ENCODE measurements around the gene MICAL3.

The MICAL3 gene

DNA sequence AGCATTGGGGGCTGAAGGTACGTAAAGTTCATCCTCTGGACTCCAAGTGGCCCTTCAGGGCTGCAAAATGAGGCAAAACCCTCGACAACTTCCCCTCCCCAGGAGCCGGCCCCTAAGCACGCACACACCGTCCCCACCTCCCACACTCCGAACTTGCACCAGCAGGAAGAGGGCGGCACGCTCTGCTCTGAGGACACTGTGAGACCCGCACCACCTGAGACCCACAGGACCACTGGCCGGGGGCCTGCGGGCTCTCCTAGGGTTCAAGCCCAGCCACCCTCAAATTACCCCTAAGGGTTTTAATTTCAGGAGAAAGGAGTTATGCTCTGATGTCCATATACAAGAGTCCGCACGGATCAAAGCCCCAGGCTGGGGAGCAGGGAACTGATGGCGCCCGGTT is 200.4 kb downstream of the MICAL3 start:
- Histone ChIP-seq H3K27me3 (ENCODE audit: insufficient read depth, poor library complexity, severe bottlenecking) (no peaks in the 10 kb centered on the region), H3K27ac (replicated peaks) (no peak overlapping the region), H3K4me3 (replicated peaks; ENCODE audit: insufficient read depth, low read length) (no peak overlapping the region)
- no peak for DNase-seq (ENCODE audit: low read depth in 1 of 2, low spot score in 1 of 2)
- TF ChIP-seq CTCF (IDR thresholded peaks at IDR 0.05; ENCODE audit: insufficient read depth, low read length) (no peak), SPI1 (IDR thresholded peaks at IDR 0.05; ENCODE audit: borderline replicate concordance, low read depth) (no peak), POLR2AphosphoS5 (IDR thresholded peaks at IDR 0.05; ENCODE audit: low read depth) (no peak), GABPA (IDR thresholded peaks at IDR 0.05; ENCODE audit: low read depth) (no peak)
- TF ChIP-seq, protein P1, sequence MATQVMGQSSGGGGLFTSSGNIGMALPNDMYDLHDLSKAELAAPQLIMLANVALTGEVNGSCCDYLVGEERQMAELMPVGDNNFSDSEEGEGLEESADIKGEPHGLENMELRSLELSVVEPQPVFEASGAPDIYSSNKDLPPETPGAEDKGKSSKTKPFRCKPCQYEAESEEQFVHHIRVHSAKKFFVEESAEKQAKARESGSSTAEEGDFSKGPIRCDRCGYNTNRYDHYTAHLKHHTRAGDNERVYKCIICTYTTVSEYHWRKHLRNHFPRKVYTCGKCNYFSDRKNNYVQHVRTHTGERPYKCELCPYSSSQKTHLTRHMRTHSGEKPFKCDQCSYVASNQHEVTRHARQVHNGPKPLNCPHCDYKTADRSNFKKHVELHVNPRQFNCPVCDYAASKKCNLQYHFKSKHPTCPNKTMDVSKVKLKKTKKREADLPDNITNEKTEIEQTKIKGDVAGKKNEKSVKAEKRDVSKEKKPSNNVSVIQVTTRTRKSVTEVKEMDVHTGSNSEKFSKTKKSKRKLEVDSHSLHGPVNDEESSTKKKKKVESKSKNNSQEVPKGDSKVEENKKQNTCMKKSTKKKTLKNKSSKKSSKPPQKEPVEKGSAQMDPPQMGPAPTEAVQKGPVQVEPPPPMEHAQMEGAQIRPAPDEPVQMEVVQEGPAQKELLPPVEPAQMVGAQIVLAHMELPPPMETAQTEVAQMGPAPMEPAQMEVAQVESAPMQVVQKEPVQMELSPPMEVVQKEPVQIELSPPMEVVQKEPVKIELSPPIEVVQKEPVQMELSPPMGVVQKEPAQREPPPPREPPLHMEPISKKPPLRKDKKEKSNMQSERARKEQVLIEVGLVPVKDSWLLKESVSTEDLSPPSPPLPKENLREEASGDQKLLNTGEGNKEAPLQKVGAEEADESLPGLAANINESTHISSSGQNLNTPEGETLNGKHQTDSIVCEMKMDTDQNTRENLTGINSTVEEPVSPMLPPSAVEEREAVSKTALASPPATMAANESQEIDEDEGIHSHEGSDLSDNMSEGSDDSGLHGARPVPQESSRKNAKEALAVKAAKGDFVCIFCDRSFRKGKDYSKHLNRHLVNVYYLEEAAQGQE (IDR thresholded peaks at IDR 0.05; ENCODE audit: insufficient replicate concordance, low read depth) = no peak

DNA sequence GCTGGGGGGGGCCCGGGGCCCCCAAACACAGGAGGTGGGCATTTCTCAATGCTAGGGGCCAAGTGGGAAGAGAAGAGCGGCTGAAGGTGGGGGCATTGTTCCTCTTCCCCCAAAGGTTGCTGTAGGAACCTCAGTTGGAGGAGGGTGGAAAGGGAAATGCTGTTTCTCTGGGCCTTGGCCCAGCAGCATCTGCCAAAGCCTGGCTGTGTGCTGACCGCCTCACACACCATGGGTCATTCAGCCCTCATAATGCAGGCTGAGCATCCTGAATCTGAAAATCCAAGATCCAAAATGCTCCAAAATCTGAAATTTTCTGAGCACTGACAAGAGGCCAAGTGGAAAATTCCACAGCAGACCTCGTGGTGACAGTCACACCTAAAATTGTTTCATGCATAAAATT is 201.1 kb downstream of the MICAL3 start:
- H3K27ac ChIP-seq (replicated peaks) = no peak overlapping the region
- H3K4me3 ChIP-seq (replicated peaks; ENCODE audit: insufficient read depth, low read length) = no peak overlapping the region
- no peak for DNase-seq (ENCODE audit: low read depth in 1 of 2, low spot score in 1 of 2)
- no peak for TF ChIP-seq SPI1 (IDR thresholded peaks at IDR 0.05; ENCODE audit: borderline replicate concordance, low read depth)
- H3K27me3 ChIP-seq (ENCODE audit: insufficient read depth, poor library complexity, severe bottlenecking) = no peaks in the 10 kb centered on the region

DNA sequence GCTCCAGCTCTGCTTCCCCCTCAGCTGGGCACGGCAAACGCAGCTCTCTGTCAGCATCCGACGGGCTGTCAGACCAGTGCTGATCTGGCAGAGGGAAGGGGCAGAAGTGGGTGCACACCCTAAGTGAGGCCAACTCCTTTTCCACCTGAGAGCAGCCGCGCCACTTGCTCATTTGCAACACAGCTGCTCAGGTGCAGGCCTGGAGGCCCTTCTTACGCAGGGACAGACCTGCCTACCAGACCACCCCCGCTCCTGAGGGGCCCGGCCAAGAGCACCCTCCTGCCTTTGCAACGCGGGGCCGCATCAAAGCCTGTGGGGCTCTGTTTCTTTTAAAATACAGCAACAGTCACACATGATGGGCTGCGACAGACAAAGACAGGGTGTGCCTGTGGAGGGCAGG is 202.3 kb downstream of the MICAL3 start:
- H3K27me3 ChIP-seq (ENCODE audit: insufficient read depth, poor library complexity, severe bottlenecking) = no peaks in the 10 kb centered on the region
- no peak overlapping the region for H3K4me3 ChIP-seq (replicated peaks; ENCODE audit: insufficient read depth, low read length)
- no peak overlapping the region for H3K27ac ChIP-seq (replicated peaks)
- DNase-seq (ENCODE audit: low read depth in 1 of 2, low spot score in 1 of 2) = no peak
- TF ChIP-seq POLR2AphosphoS5 (IDR thresholded peaks at IDR 0.05; ENCODE audit: low read depth) (no peak), SPI1 (IDR thresholded peaks at IDR 0.05; ENCODE audit: borderline replicate concordance, low read depth) (no peak)
- TF ChIP-seq, protein P1 (IDR thresholded peaks at IDR 0.05; ENCODE audit: insufficient replicate concordance, low read depth) = no peak

DNA sequence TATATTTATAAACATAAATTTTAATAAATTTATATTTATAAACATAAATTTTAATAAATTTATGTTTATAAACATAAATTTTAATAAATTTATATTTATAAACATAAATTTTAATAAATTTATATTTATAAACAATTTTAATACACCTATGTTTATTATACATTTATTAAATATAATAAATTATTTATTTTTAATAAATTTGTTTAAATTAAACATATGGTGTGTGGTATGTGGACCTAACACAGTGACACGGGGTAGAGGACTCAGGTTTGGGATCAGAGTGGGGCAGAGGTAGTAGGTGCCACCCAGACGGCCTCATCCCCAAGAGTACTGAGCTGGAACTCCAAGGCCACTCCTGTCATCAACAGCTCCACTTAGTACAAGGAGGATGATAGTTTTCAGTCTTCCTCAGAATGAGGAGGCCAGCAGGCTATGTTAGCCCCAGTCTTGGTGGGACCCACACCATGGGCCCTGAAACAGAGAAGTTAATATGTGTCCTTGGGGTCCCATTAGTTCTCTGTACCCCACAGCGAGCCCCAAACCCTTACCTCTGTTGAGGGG is 203.4 kb downstream of the MICAL3 start:
- DNase-seq (ENCODE audit: low read depth in 1 of 2, low spot score in 1 of 2) = no peak
- no peak overlapping the region for H3K27ac ChIP-seq (replicated peaks)
- H3K27me3 ChIP-seq (ENCODE audit: insufficient read depth, poor library complexity, severe bottlenecking) = no peaks in the 10 kb centered on the region
- no peak overlapping the region for H3K4me3 ChIP-seq (replicated peaks; ENCODE audit: insufficient read depth, low read length)
- TF ChIP-seq, protein P1 (IDR thresholded peaks at IDR 0.05; ENCODE audit: insufficient replicate concordance, low read depth) = no peak
- TF ChIP-seq SPI1 (IDR thresholded peaks at IDR 0.05; ENCODE audit: borderline replicate concordance, low read depth) (no peak), POLR2AphosphoS5 (IDR thresholded peaks at IDR 0.05; ENCODE audit: low read depth) (no peak), CTCF (IDR thresholded peaks at IDR 0.05; ENCODE audit: insufficient read depth, low read length) (no peak), GABPA (IDR thresholded peaks at IDR 0.05; ENCODE audit: low read depth) (no peak)
